CD4-positive, alpha-beta T cell treated with Interleukin-6 at 100 ng/mL for 8 hours (primary cell): Measurements from ENCODE around the gene FHIT.

Experiments
- DNase-seq: peaks from one replicate; pipeline ENCODE4 v3.0.0-alpha.2; 2020; ENCODE audit warnings: mixed read lengths, low spot score

FHIT gene

GRCh38 chr3:59709702-59710553, 1541.3 kb downstream of the FHIT start:
- DNase-seq: peak; percentile 18

- no peak for DNase-seq
Measured at GRCh38 chr3:59708202-59708601, 1543.0 kb downstream of the FHIT start.

- no peak for DNase-seq
Measured at GRCh38 chr3:59704292-59704691, 1547.0 kb downstream of the FHIT start.

- DNase-seq: no peak
Measured at GRCh38 chr3:59699648-59700320, 1551.5 kb downstream of the FHIT start.
